Ovary (tissue), 9 donors: ENCODE results near the gene BBLN. TPM values are rescaled to one million over a fixed set of nuclear protein-coding genes. Genes with fewer than 3 reads are reported as not detected.

ENCODE experiments used
- DNase-seq, 5 donors: peaks; one replicate each; pipeline ENCODE4 v3.0.0-alpha.2; 2019 to 2020
- H3K27ac ChIP-seq, 2 donors: fragments of 200-600 bp; one replicate each; pipeline versions ENCODE4 v1.5.1 to v1.8.0; 2019 to 2022
- H3K27me3 ChIP-seq: fragments of 200-600 bp; one replicate; pipeline ENCODE4 v1.8.0; 2022
- H3K36me3 ChIP-seq: fragments of 200-600 bp; sonication (generic); one replicate; pipeline ENCODE4 v1.5.1; 2019
- H3K4me1 ChIP-seq: one replicate; pipeline ENCODE4 v1.8.1; 2013; ENCODE audit warnings: mild to moderate bottlenecking, moderate library complexity; ENCODE audit not compliant: insufficient read depth
- H3K4me3 ChIP-seq: fragments of 200-600 bp; sonication (generic); one replicate; pipeline ENCODE4 v1.5.1; 2017
- H3K9me3 ChIP-seq, 2 donors: fragments of 200-600 bp in 1 of 2; sonication (generic) in 1 of 2; one replicate each; pipeline versions ENCODE4 v1.5.1 to v1.8.1; 2013 to 2019; ENCODE audit warnings: mild to moderate bottlenecking in 1 of 2, moderate library complexity in 1 of 2
- EP300 ChIP-seq: sonication (generic); formaldehyde crosslinking; IDR thresholded peaks from one replicate; pipeline ENCODE4 v1.6.1; 2017; ENCODE audit warnings: antibody characterized with exemption
- POLR2A ChIP-seq: fragments of 450-650 bp; IDR thresholded peaks from one replicate; pipeline ENCODE4 v1.6.1; 2017; ENCODE audit warnings: antibody characterized with exemption, mild to moderate bottlenecking, moderate library complexity
- WGBS, 3 donors: extraction: QIAGEN DNeasy Blood & Tissue Kit in 1 of 3; methylation state at CpG; one replicate each; pipeline versions ENCODE4 v1.1.5 to v1.1.7; 2013 to 2017; 5-methylcytosine and 5-hydroxymethylcytosine counted together
- intact Hi-C, 4 donors: fragments of 100-400 bp; cut with DNase I; formaldehyde crosslinking; loops; one replicate each; pipeline versions ENCODE4 v1.11.0 to v1.15.1; 2022 to 2023
- polyA plus RNA-seq, 2 donors: library from polyadenylated mRNA; stranded (reverse); fragments of 200-250 nt in 1 of 2; fragments of 350-450 nt in 1 of 2; fragmentation: Illumina TruSeq in 1 of 2; extraction: RNeasy Lipid Tissue Mini Kit (QIAGEN cat#74804) in 1 of 2; gene quantifications; one replicate each; pipeline ENCODE4 v1.2.3, GENCODE V29; 2013 to 2014
- total RNA-seq, 7 donors: library from RNA; depleted of rRNA in 2 of 7; stranded (reverse); fragments of >200 nt in 2 of 7; fragmentation: NEBNext Ultra II Directional in 3 of 7; extraction: Animal tissue kit (Norgen Biotek cat#: 25700) in 3 of 7; gene quantifications; one replicate each; pipeline versions ENCODE4 v1.1.0 to v1.2.4, GENCODE V29; 2016 to 2023
- TF ChIP-seq, protein P1 (sequence below), 3 donors: fragments of 450-650 bp in 2 of 3; fragments of 200-600 bp in 1 of 3; IDR thresholded peaks; one replicate each; pipeline versions ENCODE4 v1.5.1 to v1.8.0; 2016 to 2022; ENCODE audit warnings: antibody characterized with exemption in 3 of 3, mild to moderate bottlenecking in 1 of 3
- donor health status: DM: no; HTN: no; CAD: no; lungs with moderate emphysema.
- donor health status: DM: no; HTN: no; CAD: no.
- donor health status: Bipolar disorder and iron deficiency.
- donor health status: DM: yes; HTN: yes; CAD: no.
- donor health status: DM: no; HTN: no; CAD: no.
- donor health status: DM: yes; HTN: yes; CAD: no.

BBLN gene
- total and polyA plus RNA-seq, 9 donors: 2.4 to 210 (median 31.7) TPM

- intact Hi-C loops: no loop called here
- no peaks in the 10 kb centered on the region for H3K36me3 ChIP-seq
- 83 to 86% (median 83%) methylated on average over 13 of the region's 13 CpGs for WGBS, 3 donors
Measured at GRCh38 chr9:128201441-128202369, 41.6 kb downstream of the BBLN start.

DNA sequence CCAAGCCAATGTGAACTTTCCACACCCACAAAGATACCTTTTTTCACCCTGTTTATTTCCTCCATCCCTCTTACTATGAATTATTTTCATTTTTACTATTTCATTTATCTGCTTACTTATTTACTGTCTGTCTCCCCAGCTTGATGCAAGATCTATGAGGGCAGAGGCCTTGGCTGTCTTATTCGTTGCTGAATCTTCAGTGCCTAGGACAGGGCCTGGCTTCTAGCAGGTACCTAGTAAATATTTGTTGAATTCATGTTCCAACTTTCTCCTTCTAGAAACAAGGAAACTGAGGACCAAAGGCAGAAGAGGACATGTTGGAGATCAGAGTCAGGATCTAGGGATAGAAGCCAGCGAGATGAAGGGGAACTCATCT lies 42.6 kb downstream of the BBLN start:
- no peak for DNase-seq
- H3K4me3 ChIP-seq: no peak overlapping the region

More at GRCh38 chr9:128201441-128202369, 41.6 kb downstream of the BBLN start:
- H3K4me3 ChIP-seq: no peak overlapping the region
- peaks cover 4% of the 10 kb centered on the region for H3K4me1 ChIP-seq
- no peak for DNase-seq
- H3K9me3 ChIP-seq: no peaks in the 10 kb centered on the region
- H3K27ac ChIP-seq: no peak overlapping the region
- H3K27me3 ChIP-seq: no peaks in the 10 kb centered on the region
- no peak for TF ChIP-seq EP300
- TF ChIP-seq, protein P1, sequence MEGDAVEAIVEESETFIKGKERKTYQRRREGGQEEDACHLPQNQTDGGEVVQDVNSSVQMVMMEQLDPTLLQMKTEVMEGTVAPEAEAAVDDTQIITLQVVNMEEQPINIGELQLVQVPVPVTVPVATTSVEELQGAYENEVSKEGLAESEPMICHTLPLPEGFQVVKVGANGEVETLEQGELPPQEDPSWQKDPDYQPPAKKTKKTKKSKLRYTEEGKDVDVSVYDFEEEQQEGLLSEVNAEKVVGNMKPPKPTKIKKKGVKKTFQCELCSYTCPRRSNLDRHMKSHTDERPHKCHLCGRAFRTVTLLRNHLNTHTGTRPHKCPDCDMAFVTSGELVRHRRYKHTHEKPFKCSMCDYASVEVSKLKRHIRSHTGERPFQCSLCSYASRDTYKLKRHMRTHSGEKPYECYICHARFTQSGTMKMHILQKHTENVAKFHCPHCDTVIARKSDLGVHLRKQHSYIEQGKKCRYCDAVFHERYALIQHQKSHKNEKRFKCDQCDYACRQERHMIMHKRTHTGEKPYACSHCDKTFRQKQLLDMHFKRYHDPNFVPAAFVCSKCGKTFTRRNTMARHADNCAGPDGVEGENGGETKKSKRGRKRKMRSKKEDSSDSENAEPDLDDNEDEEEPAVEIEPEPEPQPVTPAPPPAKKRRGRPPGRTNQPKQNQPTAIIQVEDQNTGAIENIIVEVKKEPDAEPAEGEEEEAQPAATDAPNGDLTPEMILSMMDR (IDR thresholded peaks at IDR 0.05): no peak
- TF ChIP-seq POLR2A: no peak

GRCh38 chr9:128203024-128203706 lies 43.1 kb downstream of the BBLN start, which contains the start of gene DNM1:
TSS of gene DNM1 (plus strand) at chr9:128203379. CDS start at chr9:128203471, 92 bp downstream.
- Histone ChIP-seq H3K4me3 (peak within 1 kb of the TSS; percentile 47), H3K27ac (no peak within 1 kb of the TSS), H3K27me3 (no peaks in the 10 kb centered on the region), H3K9me3 (no peaks in the 10 kb centered on the region), H3K36me3 (no peaks in the 10 kb centered on the region), H3K4me1 (peaks cover 4% of the 10 kb centered on the region)
- 0% methylated on average over 38 to 72 of the region's 72 CpGs for WGBS, 3 donors
- intact Hi-C loops: no loop called here
- TF ChIP-seq POLR2A (no peak), EP300 (no peak)
- TF ChIP-seq, protein P1 (IDR thresholded peaks at IDR 0.05): peak; percentile 88 to 96 (median 94)
- DNase-seq: peak; percentile 55 to 79 (median 68)

More for the DNA sequence above, 42.6 kb downstream of the BBLN start:
- no peak overlapping the region for H3K27ac ChIP-seq
- H3K36me3 ChIP-seq: no peaks in the 10 kb centered on the region
- H3K9me3 ChIP-seq: no peaks in the 10 kb centered on the region
- H3K27me3 ChIP-seq: no peaks in the 10 kb centered on the region
- intact Hi-C loops: no loop called here
- TF ChIP-seq, protein P1 (IDR thresholded peaks at IDR 0.05): no peak
- TF ChIP-seq POLR2A: no peak
- no peak for TF ChIP-seq EP300
- WGBS, 3 donors: 5 to 12% (median 7%) methylated on average over 2 of the region's 2 CpGs
- peaks cover 4% of the 10 kb centered on the region for H3K4me1 ChIP-seq

DNA sequence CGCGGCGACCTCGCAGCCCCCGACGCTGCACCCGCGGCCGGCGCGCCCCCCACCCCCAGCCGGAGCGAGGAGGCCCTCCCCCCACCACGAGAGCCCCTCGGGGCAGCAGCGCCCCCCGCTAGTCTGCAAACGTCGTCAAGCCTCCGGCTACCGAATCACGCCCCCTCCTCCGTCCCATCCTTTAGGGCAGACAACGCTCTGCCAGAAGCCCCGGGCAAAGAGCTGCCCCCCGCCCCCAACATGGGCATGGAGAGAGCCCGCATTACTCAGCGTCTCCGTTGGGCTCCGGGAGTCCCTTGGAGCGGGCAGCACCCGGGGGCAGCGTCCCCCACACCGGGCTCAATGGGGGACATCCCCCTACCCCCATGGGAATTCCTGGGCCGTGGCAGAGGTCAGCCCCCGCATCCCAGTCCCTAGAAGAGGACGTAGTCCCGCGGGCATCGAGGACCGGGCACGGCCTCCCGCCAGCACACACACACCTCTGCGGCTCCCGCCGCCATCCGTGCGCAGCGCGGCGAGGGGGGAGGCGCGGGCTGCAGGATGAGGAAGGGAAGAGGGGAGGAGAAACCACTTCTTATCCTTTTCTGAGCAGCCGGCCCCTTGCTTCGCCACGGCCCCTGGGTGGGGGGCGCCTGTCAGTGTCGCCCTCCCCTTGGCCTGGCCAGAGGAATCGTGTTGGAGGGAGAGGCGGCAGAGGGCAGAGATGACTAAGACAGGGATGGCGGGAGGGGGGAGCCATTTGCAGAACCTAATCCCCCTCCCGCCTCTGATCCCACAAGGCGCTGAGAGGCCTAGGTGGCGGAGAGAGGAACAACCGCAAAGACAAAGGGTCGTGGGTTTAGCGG lies 43.9 kb downstream of the BBLN start:
- H3K9me3 ChIP-seq: no peaks in the 10 kb centered on the region
- WGBS, 3 donors: 1 to 2% (median 2%) methylated on average over 33 to 65 of the region's 67 CpGs
- peaks cover 4% of the 10 kb centered on the region for H3K4me1 ChIP-seq
- no peaks in the 10 kb centered on the region for H3K36me3 ChIP-seq
- H3K27ac ChIP-seq: no peak overlapping the region
- intact Hi-C loops: no loop called here
- DNase-seq: peak in 4 of 5 donors; percentile 23 to 54 (median 49)
- no peaks in the 10 kb centered on the region for H3K27me3 ChIP-seq
- H3K4me3 ChIP-seq: peak overlapping the region; percentile 47
- TF ChIP-seq POLR2A: no peak
- TF ChIP-seq, protein P1 (IDR thresholded peaks at IDR 0.05): no peak
- no peak for TF ChIP-seq EP300
